HG02610 (cell line): Measurements from ENCODE around the gene CAPN9.
"Not testable (repeated sequence)": the region's sequence is repeated elsewhere in the genome, so short reads cannot be mapped to it uniquely, and the experiment has no call there.

Experiments
- ATAC-seq: cut with Tn5 transposase; IDR thresholded peaks from one replicate; pipeline ENCODE4 v1.9.1; 2021; ENCODE audit warnings: mild to moderate bottlenecking, moderate library complexity; ENCODE audit not compliant: unreplicated experiment

CAPN9 gene

DNA sequence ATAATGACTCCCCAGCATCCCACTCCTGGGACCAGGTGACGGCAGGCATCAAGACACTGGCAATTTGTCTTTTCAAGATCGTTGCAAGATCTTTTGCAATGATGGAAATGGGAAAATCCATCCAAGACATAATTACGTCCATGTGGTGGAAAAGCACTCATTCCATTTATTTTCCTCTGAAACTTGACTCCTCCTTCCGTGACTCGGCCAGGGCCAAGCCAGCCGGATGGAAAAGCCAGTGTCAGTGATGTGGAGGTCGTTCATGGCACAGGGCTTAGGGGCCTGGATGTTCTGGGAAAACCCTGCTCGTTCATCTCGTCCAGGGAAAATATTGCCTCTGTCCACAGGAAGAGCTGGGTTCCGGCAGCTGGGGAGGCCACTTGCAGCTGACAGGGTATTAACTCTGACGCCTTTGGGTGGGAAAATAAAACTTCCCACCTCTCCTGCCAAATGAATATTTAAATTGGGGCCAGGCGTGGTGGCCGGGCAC lies 74.9 kb downstream of the CAPN9 start:
- ATAC-seq: no peak

DNA sequence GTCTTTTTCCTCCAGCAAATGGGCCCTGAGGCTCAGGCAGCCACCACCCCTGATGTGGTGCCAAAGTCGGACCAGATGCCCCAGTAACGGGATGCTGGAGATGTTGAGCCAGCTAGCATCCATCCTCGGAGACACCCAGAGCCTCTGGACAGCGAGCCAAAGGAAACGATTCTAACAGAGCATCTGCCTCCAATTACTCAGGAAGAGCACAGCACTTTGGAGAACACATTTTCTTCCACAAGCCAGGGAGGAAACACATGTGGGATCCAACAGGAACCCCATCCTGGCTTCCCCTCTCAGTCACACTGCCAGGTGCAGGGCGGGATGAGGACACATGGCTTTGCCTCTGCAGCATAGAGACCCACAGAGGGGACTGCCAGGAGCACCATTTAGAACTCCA lies 76.2 kb downstream of the CAPN9 start:
- ATAC-seq: no peak

DNA sequence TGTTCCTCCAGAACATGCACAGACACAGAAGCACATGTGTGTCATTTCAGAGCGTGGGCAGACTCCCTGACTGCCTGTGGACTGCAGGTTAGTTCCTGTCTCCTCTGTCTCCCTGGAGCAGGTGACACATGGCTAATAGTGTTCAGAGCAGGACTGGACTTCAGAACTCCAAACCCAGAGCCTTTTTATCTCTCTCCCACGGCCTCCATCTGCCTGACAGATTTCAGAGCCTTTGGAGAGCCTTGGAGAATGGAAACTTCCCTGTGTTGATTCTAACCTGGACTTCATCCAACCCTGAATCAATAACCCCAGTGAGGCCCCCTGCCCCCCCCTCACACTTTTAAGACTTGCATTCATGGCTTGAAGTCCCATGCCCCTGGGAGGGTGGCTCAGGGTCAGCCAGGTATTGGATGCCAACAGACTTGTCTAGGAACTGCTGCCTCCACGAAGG lies 76.8 kb downstream of the CAPN9 start:
- ATAC-seq: no peak

DNA sequence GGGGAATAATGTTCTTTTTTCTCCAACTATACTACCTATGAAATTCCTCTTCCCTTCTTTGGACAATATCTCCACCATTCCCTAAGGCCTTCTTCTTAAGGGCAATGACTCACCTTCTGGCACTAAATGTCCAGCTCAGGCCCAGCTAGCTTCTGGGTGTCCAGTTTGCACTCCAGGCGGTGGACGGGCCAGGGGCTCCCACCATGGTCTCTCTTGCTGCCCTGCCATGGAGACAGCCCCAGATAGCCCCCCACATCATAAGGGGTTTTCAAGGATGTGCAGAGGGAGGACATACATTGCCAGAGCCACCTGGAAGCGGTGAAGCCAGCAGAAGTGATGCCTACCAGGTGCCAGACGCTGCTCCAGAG lies 77.3 kb downstream of the CAPN9 start:
- no peak for ATAC-seq

DNA sequence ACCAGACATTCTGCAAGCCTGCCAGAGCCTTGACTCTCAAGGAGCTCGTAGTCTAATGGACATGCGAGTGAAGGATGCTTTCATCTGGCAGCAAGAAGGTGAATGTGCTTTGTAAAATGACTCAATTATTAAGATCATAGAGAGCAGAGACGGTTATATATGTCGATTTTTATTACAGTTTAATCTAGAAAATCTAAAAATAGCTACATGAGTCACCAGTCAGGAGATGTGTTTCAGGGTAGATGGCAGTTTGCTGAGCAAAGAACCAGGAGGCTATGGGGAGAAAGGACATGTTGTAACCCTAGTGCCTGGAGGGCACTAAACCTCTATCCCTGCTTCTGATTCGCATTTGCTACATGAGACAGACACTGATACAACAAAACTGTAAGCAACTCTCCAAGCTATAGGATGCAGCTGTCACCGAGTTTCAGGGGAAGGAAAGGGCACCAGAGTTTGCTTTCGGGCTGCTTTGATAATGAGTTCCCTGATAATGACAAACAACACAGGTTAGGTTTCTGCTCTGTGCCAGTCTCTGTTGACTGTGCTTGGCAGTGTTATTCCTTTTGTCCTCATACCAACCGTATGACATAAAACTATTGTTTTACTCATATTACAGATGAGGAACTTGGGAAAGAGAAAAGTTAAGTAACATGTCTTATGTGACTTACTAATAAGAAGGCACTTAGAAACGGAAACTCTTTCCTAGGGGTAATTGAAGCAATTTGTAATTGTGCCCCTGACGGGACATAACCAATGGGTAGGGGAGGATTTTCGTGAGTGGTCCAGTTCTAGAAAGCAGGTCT lies 77.9 kb downstream of the CAPN9 start:
- ATAC-seq: no peak

DNA sequence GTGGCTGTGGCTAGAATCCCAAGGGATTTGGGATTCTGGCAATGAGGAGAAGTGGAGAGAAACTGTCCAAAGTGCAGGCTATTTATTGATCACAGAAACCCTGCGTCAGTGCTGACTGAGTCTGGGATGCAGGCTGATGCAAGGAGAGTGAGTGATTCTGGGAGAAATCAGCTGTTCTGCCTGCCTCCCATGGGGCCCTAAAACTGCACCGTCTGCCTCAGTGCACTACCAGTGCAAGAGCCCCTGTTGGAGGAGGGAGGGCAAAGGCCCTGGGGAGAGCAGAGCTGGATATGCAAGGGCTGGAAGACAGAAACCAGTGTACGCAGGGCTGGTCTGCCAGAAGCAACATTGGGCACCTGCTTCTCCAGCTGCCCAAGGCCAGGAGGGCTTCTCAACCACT lies 78.6 kb downstream of the CAPN9 start:
- no peak for ATAC-seq

DNA sequence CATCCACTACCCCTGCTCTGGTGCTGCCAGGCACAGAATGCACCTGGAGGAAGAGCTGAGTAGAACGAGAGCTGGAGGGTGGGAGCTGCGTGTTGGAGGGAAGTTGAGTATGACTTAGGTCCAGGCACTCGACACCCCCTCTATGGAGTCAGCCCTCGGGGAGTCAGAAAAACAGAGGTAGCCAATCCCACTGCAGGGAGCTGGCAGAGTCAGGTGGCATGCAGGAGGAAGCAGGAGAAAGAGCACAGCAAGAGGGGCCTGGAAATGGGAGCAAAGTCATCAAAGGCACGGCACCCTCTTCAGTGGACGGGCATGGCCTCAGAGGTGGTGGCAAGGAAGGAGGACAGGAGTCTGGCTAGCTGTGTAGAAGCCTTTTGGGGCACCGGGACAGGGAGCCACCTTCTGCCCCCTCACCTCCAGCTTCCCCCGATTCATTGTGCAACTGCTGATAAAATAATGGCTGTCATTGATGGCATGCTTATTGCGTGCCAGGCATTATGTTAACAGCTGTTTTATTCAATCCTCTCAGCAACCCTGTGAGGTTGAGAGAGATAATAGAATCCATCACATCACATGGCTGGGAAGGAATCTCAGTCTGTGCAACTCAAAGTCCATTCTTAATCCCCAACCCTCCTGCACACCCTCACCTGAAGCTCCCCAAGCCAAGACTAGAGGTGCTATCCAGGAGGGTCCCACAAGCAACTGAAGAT lies 79.1 kb downstream of the CAPN9 start:
- ATAC-seq: no peak

DNA sequence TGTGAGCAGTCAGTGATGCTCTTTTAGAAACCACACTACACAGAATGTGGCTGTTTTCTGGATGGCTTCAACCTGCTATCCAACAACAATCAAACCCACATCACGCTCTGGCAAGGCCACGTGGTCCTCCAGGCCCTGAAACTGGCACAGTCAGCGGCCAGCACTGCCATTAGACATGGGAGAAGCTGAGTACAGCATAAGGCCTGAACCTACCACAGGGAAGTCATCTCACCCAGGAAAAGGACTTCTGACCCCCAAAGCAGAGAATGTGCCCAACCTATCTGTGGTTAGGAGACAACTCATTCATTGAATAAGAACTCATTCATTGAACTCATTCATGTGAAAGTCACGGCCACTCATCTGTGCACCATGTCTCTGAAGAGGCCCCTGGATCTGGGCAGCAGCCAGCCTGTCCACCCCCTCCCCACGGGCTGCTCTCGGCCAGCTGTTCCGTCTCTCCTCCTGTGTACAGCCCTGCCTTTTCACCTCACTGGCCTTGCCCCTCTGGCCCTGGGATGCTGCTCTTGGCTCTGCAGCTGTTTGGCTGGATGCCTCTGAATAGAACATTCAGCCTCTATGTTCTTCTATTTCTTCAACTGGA lies 80.0 kb downstream of the CAPN9 start:
- no peak for ATAC-seq

DNA sequence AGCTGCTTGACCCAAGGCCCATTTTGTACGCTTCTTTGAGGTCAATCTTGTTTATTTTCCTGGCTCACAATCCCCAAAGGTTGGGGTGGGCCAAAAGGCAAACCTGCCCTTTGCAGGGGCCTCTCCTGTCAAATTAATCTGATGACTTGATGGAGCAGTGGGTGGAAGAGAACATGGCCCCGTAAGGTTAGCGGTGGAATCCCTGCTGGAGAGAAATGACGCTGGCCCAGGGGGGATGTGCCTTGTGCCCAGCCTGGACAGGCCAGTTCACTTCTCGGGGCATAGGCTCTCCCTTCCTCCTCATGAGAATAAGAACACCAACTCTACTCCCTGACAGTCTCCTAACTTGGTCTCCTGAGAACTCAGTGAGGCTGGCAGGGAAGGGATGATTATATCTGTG lies 80.6 kb downstream of the CAPN9 start:
- no peak for ATAC-seq

DNA sequence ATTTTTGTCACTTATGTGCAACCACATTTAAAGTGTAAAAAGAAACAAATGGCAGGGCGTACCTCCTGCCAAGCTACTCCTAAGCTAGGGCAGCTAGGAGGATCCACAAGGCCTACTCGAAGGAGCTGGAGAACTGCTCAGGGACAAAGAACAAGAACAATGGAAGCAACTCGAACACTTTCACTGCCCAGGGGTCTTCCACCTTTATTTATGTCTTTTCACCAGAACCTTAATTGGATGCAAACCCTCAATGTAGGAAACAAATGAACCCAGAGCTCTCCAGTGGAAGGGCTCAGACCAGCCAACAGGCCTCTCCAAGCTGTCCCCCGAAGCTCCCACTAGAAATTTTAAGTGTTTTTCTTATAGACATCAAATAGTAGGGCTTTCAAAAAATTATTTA lies 81.2 kb downstream of the CAPN9 start:
- ATAC-seq: no peak

DNA sequence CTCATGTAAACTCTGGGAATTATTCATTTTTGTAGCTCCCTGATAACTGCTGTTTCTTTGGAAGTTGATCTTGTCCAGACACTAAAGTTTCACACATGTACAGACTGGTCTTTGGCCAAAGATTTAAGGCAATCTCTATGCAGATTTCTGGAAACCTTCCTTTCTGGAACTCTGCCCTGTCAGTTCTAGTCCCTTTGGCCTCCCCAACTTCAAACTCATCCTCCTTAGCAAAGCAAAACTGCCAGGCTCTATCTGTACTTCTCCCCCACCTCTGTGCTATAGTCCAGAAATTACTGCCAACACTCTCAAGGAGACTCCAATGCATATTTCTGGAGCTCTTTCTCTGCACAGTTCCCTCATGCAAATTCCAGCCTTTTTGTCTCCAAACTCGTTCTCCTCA lies 84.6 kb downstream of the CAPN9 start:
- no peak for ATAC-seq

DNA sequence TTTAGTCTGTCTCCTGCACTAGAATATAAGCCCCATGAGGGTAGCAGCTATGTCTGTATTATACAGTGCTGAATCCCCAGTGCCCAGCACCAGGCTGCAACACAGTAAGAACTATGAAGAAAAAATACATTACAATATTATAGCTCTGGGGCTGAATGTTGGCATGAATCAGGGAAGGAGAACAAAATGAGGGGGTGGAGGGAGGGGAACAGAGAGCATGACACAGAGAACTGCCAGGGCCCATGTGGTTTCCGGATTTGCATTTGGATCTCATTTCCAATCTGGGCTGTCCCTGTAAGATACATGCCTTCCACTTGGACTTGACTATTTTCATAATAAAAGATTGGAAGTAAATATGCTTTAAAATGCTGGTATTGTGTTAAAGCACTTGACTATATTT lies 85.3 kb downstream of the CAPN9 start:
- no peak for ATAC-seq

DNA sequence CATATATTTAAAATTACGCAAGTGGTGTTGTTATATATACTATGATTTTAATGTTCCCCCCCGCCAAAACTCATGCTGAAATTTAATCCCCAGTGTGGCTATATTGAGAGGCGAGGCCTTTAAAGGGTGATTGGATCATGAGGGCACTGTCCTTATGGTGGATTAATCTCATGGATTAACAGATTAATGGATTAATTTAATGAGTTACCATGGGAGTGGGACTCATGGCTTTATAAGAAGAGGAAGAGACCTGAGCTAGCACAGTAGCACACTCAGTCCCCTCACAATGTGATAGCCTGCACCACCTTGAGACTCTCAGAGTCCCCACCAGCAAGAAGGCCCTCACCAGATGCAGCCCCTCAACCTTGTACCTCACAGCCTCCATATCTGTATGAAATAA lies 86.3 kb downstream of the CAPN9 start:
- ATAC-seq: no peak

DNA sequence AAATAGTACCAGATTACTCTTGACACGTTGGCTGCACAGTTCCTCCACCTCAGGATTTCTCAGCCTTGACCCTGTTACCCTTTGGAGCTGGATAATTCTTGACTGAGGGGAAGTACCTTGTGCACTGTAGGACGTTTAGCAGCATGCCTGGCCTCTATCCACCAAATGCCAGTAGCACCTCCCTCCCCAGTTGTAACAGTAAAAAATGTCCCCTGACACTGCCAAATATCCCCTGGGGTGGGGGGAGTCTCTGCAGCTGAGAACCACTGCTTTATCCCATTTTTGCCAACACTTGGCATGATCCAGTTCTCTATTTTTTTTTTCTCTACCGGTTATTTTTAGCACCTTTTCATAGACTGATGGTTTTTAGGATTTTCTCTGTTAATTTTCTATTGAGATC lies 87.1 kb downstream of the CAPN9 start:
- no peak for ATAC-seq

DNA sequence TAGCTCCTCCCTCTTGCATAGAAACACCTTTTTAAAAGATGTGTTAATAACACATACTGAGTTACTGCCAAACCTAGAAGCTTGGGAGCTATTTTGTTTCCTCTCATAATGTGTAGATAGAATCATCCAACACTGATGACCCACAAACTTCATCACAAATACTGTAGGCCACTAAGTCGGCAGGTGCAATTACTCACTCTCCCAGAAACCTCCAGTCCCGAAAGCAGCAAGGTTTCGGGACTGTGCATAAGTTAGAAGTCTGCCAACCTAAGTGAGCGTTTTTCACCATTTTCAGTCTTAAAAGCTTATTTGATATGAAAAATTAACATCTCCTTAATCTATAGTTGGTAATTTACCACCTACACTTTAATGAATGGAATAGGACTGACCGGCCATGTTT lies 89.2 kb downstream of the CAPN9 start:
- ATAC-seq: no peak

DNA sequence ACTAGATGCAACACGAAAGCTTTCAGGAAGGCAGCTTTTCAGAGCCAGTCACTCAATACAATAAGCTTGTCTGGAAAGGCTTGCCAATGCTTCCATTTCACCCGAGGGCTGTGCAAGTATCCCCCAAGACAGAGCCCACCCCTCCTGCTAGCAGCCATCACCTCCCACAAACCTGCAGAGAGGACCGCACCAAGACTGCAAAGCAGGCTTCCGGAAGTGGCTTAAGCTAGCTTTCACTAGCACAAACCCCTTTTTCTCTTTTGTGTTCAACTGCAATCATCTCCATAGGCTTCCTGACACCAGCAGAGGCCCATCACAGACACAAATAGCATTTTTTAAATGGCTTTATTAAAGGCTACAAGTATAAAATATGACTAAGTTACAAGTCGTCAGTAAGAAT lies 89.6 kb downstream of the CAPN9 start:
- no peak for ATAC-seq

DNA sequence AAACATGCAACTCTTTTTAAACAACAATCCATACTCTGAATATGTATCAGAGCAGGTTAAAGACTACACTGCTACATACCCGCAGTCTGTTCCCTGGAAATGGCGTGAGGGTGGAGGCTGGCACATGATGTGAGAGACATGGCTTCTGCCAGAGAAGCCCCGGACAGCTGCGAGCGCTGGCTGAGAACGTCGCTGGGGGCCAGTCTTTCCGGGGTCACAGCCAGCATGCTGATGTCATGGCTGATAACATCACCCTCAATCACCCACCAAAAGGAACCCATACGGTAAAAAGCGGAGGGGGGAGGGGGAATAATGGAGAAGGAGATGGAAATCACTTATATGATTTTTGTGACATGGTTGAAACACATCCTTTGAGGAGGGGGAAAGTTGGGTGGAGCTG lies 92.0 kb downstream of the CAPN9 start:
- no peak for ATAC-seq

DNA sequence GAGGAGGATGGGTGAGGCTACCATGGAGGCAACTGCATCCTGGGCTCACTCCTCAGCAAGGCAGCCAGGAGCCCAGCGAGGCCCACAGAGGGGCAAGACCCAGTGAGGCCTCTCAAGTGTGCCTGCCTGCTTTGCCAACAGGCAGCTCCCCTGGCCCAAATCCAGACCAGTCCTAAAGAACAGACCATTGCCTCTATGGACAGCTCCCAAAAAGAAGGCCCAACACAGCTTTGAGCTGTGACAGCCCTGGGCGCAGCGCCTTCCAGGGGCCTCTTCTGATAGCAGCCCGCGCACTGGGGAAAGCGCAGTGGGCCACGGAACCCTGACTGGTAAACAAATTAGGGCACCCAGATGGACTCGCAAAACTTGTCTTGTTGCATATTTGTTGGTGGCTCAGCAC lies 95.6 kb downstream of the CAPN9 start:
- no peak for ATAC-seq

DNA sequence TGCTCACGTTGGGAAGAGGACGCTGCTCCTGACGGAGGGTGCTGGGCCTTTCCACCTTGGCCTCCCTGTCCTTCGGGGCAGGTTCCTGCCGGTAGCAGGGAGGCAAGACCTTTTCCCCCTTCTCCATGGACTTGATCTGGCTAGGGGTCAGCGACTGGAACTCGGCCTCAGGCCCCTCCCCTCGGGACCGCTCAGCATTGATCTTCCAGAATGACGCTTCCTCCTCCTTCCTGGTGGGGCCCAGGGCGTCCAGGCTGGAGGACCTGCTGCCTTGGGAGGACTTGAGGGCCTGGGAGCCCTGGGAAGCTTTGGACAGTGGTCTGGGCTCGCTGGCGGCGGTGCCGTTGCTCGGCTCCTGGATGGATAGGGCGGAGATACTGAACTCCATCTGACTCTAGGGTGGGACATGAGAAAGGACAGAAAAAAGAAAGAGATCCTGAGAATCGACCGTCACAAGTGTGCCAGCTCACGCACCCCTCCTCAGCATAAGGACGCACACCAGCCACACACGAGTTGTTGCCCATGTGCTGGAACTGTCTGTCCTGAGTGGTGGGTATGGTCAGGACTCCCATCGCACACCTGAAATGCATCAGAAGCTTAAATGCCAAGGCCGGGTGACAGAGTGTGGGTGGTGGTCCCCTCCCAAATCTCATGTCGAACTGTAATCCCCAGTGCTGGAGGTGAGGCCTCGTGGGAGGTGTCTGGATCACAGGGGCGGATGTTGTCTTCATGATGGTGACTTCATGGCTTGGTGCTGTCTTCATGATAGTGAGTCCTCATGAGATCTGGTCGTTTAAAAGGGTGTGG lies 96.5 kb downstream of the CAPN9 start:
- no peak for ATAC-seq

DNA sequence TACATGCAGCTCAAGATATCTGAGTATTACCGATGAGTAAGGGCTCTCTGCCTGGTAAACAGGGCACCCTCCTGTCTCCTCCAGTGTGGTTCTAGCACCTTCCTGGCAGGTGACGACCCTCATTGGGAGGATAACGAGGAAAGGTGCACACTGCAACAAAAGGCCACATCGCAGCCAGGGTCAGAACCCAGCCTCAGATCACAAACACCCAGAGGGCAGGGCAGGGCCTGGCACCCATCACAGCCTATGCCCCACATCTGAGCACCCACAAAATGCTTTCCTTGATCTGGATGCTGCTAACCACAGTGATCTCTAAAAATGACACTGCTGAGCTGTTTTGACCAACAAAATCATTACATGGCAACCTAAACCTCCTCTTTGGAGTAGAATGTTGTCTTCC lies 97.4 kb downstream of the CAPN9 start:
- ATAC-seq: no peak

DNA sequence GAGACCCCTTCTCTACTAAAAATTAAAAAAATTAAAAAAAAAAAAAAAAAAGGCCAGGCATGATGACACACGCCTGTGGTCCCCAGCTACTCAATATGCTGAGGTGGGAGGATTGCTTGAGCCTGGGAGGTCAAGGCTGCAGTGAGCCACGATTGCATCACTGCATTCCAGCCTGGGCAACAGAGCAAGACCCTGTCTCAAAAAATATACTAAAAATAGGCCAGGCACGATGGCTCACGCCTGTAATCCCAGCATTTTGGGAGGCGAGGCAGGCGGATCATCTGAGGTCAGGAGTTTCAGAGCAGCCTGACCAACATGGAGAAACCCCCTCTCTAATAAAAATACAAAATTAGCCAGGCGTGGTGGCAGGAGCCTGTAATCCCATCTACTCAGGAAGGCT lies 98.0 kb downstream of the CAPN9 start:
- ATAC-seq: not testable (repeated sequence)
